Breast epithelium (tissue), 3 donors: ENCODE measurements around the gene FLNB.

Source experiments
- CTCF ChIP-seq, 3 donors: fragments of 450-650 bp; IDR thresholded peaks; one replicate each; pipeline ENCODE4 v1.5.1; 2016 to 2017; ENCODE audit warnings: antibody characterized with exemption in 3 of 3, mild to moderate bottlenecking in 3 of 3, moderate library complexity in 3 of 3
- POLR2AphosphoS5 ChIP-seq, 3 donors: sonication (generic); formaldehyde crosslinking; IDR thresholded peaks; one replicate each; pipeline ENCODE4 v1.6.1; 2017; ENCODE audit warnings: antibody characterized with exemption in 3 of 3

DNA sequence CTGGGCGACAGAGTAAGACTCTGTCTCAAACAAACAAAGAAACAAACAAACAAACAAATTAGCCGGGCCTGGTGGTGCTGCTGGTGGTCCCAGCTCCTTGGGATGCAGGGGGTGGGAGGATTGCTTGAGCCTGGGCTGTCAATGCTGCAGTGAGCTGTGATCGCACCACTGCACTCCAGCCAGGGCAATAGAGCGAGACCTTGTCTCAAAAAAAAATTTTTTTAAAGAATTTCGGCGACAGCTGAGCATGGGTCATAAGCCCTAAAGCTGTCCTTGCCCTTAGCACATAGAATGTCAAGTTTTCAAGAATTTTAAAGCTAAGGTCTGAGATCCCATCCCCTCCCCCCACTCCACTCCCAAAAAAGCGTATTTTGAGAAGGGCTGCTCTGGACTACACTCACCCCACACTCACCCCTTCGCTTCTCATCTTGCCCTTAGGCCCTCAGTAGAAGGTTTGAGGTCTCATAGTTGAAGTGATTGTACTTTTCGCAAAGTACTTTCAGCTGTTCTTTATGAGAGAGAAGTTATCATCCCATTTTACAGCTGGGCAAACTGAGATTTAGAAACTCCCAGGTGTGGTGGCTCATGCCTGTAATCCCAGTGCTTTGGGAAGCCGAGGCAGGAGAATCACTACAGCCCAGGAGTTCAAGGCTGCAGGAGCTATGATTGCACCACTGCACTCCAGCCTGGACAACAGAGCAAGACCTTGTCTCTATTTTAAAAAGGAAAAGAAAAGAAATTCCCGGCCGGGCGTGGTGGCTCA is 34.3 kb upstream of the FLNB start:
- no peak for TF ChIP-seq POLR2AphosphoS5 (IDR thresholded peaks at IDR 0.05)
- no peak for TF ChIP-seq CTCF (IDR thresholded peaks at IDR 0.05)
